Mesothelial cell of epicardium (in vitro differentiated cells): ENCODE results near the gene SNX3. TPM values are rescaled to one million over a fixed set of nuclear protein-coding genes. Genes with fewer than 3 reads are reported as not detected.

ENCODE experiments used
- DNase-seq, 2 experiments: peaks; one replicate each; pipeline ENCODE4 v3.0.0; 2021; ENCODE audit warnings: low spot score in 2 of 2; ENCODE audit not compliant: unreplicated experiment in 2 of 2
- H3K27ac Mint-ChIP-seq: 2 replicates; pipeline ENCODE4 v1.8.0; 2021; ENCODE audit warnings: mixed read lengths
- H3K27me3 Mint-ChIP-seq: 2 replicates; pipeline ENCODE4 v1.8.0; 2021; ENCODE audit warnings: low read depth, mixed read lengths
- H3K36me3 Mint-ChIP-seq: 2 replicates; pipeline ENCODE4 v1.8.0; 2021; ENCODE audit warnings: mixed read lengths
- H3K4me1 Mint-ChIP-seq: 2 replicates; pipeline ENCODE4 v1.8.0; 2021; ENCODE audit warnings: mixed read lengths
- H3K4me3 Mint-ChIP-seq: 2 replicates; pipeline ENCODE4 v1.8.0; 2021; ENCODE audit warnings: mild to moderate bottlenecking, moderate library complexity, mixed read lengths
- H3K9me3 Mint-ChIP-seq: 2 replicates; pipeline ENCODE4 v1.8.0; 2021; ENCODE audit warnings: mixed read lengths
- CTCF ChIP-seq: fragments of 200-600 bp; sonication (generic); IDR thresholded peaks from one replicate; pipeline ENCODE4 v1.5.0; 2021; ENCODE audit warnings: antibody characterized with exemption; ENCODE audit not compliant: unreplicated experiment
- total RNA-seq: library from RNA; stranded (reverse); gene quantifications from 3 replicates; pipeline ENCODE4 v1.2.1, GENCODE V29; 2021

Gene SNX3
- total RNA-seq, 1 donor from 2014 or later = 74.3 TPM

- no peak for DNase-seq
- Mint-ChIP-seq H3K4me3 (no peak overlapping the region), H3K9me3 (no peaks in the 10 kb centered on the region), H3K27me3 (no peaks in the 10 kb centered on the region), H3K27ac (no peak overlapping the region), H3K4me1 (peaks cover 2% of the 10 kb centered on the region), H3K36me3 (peaks cover 4% of the 10 kb centered on the region)
- no peak for TF ChIP-seq CTCF
Observed at GRCh38 chr6:108200631-108201030, 60.2 kb downstream of the SNX3 start.

GRCh38 chr6:108200186-108200585, 60.7 kb downstream of the SNX3 start:
- Mint-ChIP-seq H3K27ac (no peak overlapping the region), H3K4me3 (no peak overlapping the region), H3K4me1 (peaks cover 2% of the 10 kb centered on the region), H3K27me3 (no peaks in the 10 kb centered on the region), H3K36me3 (peaks cover 4% of the 10 kb centered on the region), H3K9me3 (no peaks in the 10 kb centered on the region)
- TF ChIP-seq CTCF = no peak
- DNase-seq = no peak

- peaks cover 6% of the 10 kb centered on the region for H3K27me3 Mint-ChIP-seq
- H3K27ac Mint-ChIP-seq = no peak overlapping the region
- H3K36me3 Mint-ChIP-seq = peaks cover 4% of the 10 kb centered on the region
- TF ChIP-seq CTCF = no peak
- H3K4me1 Mint-ChIP-seq = peaks cover 5% of the 10 kb centered on the region
- DNase-seq = no peak
- no peak overlapping the region for H3K4me3 Mint-ChIP-seq
- H3K9me3 Mint-ChIP-seq = no peaks in the 10 kb centered on the region
Observed at GRCh38 chr6:108198761-108199498, 61.9 kb downstream of the SNX3 start.

- H3K9me3 Mint-ChIP-seq = no peaks in the 10 kb centered on the region
- H3K27me3 Mint-ChIP-seq = peaks cover 32% of the 10 kb centered on the region
- TF ChIP-seq CTCF = no peak
- H3K27ac Mint-ChIP-seq = no peak overlapping the region
- H3K4me3 Mint-ChIP-seq = no peak overlapping the region
- DNase-seq = no peak
- no peaks in the 10 kb centered on the region for H3K36me3 Mint-ChIP-seq
- H3K4me1 Mint-ChIP-seq = peaks cover 3% of the 10 kb centered on the region
Observed at GRCh38 chr6:108195209-108195608, 65.6 kb downstream of the SNX3 start.

GRCh38 chr6:108194503-108194902, 66.3 kb downstream of the SNX3 start:
- no peak for TF ChIP-seq CTCF
- H3K4me1 Mint-ChIP-seq = peaks cover 3% of the 10 kb centered on the region
- H3K27ac Mint-ChIP-seq = no peak overlapping the region
- H3K27me3 Mint-ChIP-seq = peaks cover 38% of the 10 kb centered on the region
- H3K36me3 Mint-ChIP-seq = no peaks in the 10 kb centered on the region
- no peak overlapping the region for H3K4me3 Mint-ChIP-seq
- no peaks in the 10 kb centered on the region for H3K9me3 Mint-ChIP-seq
- no peak for DNase-seq
